ENCODE results near the gene TFDP1. TPM values are rescaled to one million over a fixed set of nuclear protein-coding genes. Genes with fewer than 3 reads are reported as not detected.

TFDP1 gene
- 113 and 127 TPM in 2 replicates for total RNA-seq (2014; rRNA removed; shearing (Covaris generic))

DNA sequence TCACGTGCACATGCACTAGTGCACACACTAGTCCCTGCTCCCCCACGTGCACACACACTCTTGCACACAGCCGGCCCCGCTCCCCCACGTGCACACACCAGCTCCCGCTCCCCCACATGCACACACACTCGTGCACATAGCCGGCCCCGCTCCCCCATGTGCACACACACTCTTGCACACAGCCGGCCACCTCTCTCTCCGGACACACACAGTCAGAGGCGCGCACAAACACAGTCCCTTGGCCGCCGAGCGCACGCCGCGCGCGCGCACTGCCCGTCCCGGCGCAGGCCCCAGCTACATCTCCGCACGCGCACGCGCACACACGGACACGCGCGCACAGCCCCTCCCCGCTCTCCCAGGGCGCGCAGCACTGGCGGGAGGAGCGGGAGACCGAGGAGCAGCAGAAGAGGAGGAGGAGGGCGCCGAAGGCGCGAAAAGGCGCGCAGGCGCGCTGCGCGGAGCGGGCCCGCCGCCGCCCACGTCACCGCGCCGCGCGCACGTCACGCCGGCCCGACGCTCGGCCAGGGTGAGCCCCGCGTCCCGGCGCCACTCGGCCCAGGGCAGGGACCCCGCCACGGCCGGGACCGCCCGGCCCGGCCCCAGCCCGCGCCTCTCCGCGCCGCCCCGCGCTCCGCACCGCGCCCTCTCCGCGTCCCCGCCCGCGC lies at the start of gene TFDP1:
Gene TFDP1 (plus strand): TSS at position 549 of the 665 bp plus-strand sequence. CDS start 1,085 bp downstream, outside the sequence.
- H3K27me3 ChIP-seq: no peaks in the 10 kb centered on the region
- H3K36me3 ChIP-seq: peaks cover 19% of the 10 kb centered on the region
- H3K4me1 ChIP-seq: no peaks in the 10 kb centered on the region; the same call in 1 of the 2 replicates
- H3K27ac ChIP-seq: no peak within 1 kb of the TSS; the same call in 1 of the 2 replicates
- no peaks in the 10 kb centered on the region for H3K9me3 ChIP-seq (replicated peaks)
- DNase-seq: peak; percentile 86 to 88
- H3K4me3 ChIP-seq: peak within 1 kb of the TSS; percentile 90

DNA sequence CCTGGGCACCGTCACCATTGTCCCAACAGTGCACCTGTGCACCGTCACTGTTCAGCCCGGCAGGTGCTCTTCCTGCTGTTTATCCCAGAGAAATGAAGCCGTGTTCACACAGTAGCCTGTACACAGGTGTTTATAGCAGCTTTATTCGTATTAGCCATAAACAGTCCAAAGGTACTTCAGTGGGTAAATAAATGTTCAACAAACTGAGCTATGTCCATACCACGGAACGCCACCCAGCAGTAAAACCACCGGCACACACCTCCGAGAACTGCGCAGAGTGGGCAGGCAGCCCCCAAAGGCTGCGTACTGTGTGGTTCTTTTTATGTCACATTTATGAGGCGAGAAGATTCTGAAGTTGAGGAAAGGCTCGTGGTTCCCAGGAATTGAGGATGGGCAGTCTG lies 49.2 kb upstream of the TFDP1 start:
- Histone ChIP-seq H3K9me3 (replicated peaks) (no peaks in the 10 kb centered on the region), H3K27ac (no peak overlapping the region), H3K4me3 (no peak overlapping the region), H3K4me1 (peaks cover 10% of the 10 kb centered on the region), H3K36me3 (peaks cover 18% of the 10 kb centered on the region), H3K27me3 (no peaks in the 10 kb centered on the region)
- DNase-seq: no peak

GRCh38 chr13:113536461-113537110 lies 48.0 kb upstream of the TFDP1 start:
- DNase-seq: no peak
- H3K27me3 ChIP-seq: no peaks in the 10 kb centered on the region
- peaks cover 20% of the 10 kb centered on the region for H3K36me3 ChIP-seq
- peaks cover 9% of the 10 kb centered on the region for H3K4me1 ChIP-seq
- no peak overlapping the region for H3K27ac ChIP-seq
- no peaks in the 10 kb centered on the region for H3K9me3 ChIP-seq (replicated peaks)
- no peak overlapping the region for H3K4me3 ChIP-seq

DNA sequence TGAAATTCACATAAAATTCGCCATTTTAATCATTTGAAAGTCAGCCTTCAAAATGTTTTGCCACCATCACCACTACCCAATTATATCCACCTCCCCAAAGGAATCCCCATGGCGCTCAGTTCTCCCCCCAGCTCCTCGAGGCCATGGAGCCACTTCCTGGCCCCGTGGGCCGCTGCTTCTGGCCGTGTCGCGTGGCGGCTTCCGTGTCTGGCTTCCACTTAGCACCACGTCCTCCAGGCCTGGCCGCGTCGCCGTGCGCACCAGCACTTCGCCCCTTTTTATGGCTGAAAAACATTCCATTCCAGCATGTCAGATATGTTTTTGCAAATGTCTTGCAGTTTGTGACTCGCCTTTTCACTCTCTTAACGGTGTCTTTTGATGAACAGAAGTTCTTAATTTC lies 47.3 kb upstream of the TFDP1 start:
- peaks cover 3% of the 10 kb centered on the region; the same call in 1 of the 2 replicates for H3K4me1 ChIP-seq
- no peaks in the 10 kb centered on the region for H3K27me3 ChIP-seq
- DNase-seq: no peak
- no peak overlapping the region for H3K4me3 ChIP-seq
- H3K36me3 ChIP-seq: peaks cover 17% of the 10 kb centered on the region
- H3K27ac ChIP-seq: no peak overlapping the region
- no peaks in the 10 kb centered on the region for H3K9me3 ChIP-seq (replicated peaks)

GRCh38 chr13:113537909-113538688 lies 46.5 kb upstream of the TFDP1 start:
- H3K4me1 ChIP-seq: no peaks in the 10 kb centered on the region
- no peaks in the 10 kb centered on the region for H3K27me3 ChIP-seq
- H3K27ac ChIP-seq: no peak overlapping the region
- H3K4me3 ChIP-seq: no peak overlapping the region
- H3K9me3 ChIP-seq (replicated peaks): no peaks in the 10 kb centered on the region
- peaks cover 20% of the 10 kb centered on the region for H3K36me3 ChIP-seq
- DNase-seq: no peak

GRCh38 chr13:113538689-113539058 lies 45.9 kb upstream of the TFDP1 start:
- H3K36me3 ChIP-seq: peaks cover 20% of the 10 kb centered on the region

GRCh38 chr13:113539176-113539575 lies 45.4 kb upstream of the TFDP1 start:
- H3K27me3 ChIP-seq: no peaks in the 10 kb centered on the region
- H3K4me3 ChIP-seq: no peak overlapping the region
- no peaks in the 10 kb centered on the region for H3K9me3 ChIP-seq (replicated peaks)
- peaks cover 15% of the 10 kb centered on the region for H3K36me3 ChIP-seq
- no peaks in the 10 kb centered on the region for H3K4me1 ChIP-seq
- no peak overlapping the region for H3K27ac ChIP-seq
- no peak for DNase-seq

More at GRCh38 chr13:113538689-113539058, 45.9 kb upstream of the TFDP1 start:
- no peaks in the 10 kb centered on the region for H3K9me3 ChIP-seq (replicated peaks)
- no peaks in the 10 kb centered on the region for H3K4me1 ChIP-seq
- DNase-seq: no peak
- H3K27ac ChIP-seq: no peak overlapping the region
- no peak overlapping the region for H3K4me3 ChIP-seq
- no peaks in the 10 kb centered on the region for H3K27me3 ChIP-seq

DNA sequence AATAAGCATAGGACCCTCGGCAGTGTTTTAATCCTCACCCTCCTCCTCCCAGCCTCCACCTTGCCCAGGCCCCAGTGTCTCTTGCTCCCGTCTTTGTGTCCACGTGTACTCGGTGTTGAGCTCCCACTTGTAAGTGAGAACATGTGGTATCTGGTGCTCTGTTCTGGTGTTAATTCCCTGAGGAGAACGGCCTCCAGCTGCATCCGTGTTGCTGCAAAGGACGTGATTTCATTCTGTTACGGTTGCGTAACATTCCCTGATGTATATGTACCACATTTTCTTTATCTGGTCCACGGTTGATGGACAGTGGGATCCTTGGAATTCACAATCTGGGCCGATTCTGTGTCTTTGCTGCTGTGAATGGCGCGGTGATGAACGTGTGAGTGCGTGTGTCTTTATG lies 44.7 kb upstream of the TFDP1 start:
- no peak for DNase-seq
- Histone ChIP-seq H3K36me3 (peaks cover 12% of the 10 kb centered on the region), H3K4me1 (peaks cover 4% of the 10 kb centered on the region), H3K9me3 (replicated peaks) (no peaks in the 10 kb centered on the region), H3K4me3 (no peak overlapping the region), H3K27ac (no peak overlapping the region), H3K27me3 (no peaks in the 10 kb centered on the region)

DNA sequence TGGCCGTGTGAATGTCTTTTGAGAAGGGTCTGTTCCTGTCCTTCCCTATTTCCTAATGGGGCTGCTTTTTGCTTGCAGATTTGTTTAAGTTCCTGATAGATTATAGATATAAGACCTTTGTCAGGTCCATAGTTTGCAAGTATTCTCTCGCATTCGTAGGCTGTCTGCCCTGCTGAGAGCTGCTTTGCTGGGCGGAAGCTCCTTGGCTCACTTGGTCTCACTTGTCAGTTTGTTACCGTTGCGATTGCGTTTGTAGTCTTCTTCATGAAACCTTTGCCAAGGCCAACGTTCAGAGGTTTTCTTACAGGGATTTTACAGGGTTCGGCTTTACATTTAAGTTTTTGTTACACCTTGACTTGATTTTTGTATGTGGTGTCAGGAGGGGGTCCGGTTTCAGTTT lies 44.0 kb upstream of the TFDP1 start:
- Histone ChIP-seq H3K9me3 (replicated peaks) (no peaks in the 10 kb centered on the region), H3K4me1 (peaks cover 11% of the 10 kb centered on the region), H3K27me3 (no peaks in the 10 kb centered on the region), H3K4me3 (no peak overlapping the region), H3K27ac (no peak overlapping the region), H3K36me3 (peaks cover 12% of the 10 kb centered on the region)
- no peak for DNase-seq

DNA sequence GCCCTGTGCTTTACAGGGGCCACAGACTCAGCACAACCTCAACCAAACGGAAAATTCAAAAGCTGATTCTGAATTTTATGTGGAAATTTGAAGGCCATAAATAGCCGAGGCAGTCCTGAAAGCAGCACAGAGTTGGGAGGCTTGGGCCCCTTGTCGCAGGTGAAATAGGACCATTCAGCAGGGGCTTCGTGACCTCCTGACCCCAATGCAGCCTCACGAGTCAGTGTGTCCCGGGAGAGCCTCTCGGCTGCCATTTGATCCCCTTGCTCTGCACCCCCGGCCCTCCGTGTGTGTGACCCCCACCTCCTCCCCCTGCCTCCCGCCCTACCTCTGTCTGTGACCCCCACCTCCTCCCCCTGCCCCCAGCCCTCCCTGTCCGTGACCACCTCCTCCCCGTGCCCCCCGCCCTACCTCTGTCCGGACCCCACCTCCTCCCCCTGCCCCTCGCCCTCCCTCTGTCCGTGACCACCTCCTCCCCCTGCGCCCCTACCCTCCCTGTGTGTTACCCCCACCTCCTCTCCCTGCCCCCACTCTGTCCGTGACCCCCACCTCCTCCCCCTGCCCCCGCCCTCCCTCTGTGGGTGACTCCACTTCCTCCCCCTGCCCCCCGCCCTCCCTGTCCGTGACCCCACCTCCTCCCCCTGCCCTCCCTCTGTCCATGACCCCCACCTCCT lies 41.7 kb upstream of the TFDP1 start:
- H3K9me3 ChIP-seq (replicated peaks): no peaks in the 10 kb centered on the region
- no peak for DNase-seq
- no peak overlapping the region for H3K27ac ChIP-seq
- peaks cover 29% of the 10 kb centered on the region for H3K4me1 ChIP-seq
- no peak overlapping the region for H3K4me3 ChIP-seq
- H3K36me3 ChIP-seq: peaks cover 12% of the 10 kb centered on the region
- no peaks in the 10 kb centered on the region for H3K27me3 ChIP-seq

- peaks cover 12% of the 10 kb centered on the region for H3K36me3 ChIP-seq
- no peak overlapping the region for H3K4me3 ChIP-seq
- H3K27ac ChIP-seq: no peak overlapping the region
- no peaks in the 10 kb centered on the region for H3K9me3 ChIP-seq (replicated peaks)
- DNase-seq: no peak
- H3K4me1 ChIP-seq: peaks cover 29% of the 10 kb centered on the region
- H3K27me3 ChIP-seq: no peaks in the 10 kb centered on the region
Measured at GRCh38 chr13:113544071-113544891, 40.3 kb upstream of the TFDP1 start.

- H3K4me3 ChIP-seq: no peak overlapping the region
- no peaks in the 10 kb centered on the region for H3K9me3 ChIP-seq (replicated peaks)
- H3K36me3 ChIP-seq: peaks cover 13% of the 10 kb centered on the region
- no peak for DNase-seq
- H3K4me1 ChIP-seq: peaks cover 29% of the 10 kb centered on the region
- H3K27ac ChIP-seq: peak overlapping the region; percentile 85; the same call in 1 of the 2 replicates
- H3K27me3 ChIP-seq: no peaks in the 10 kb centered on the region
Measured at GRCh38 chr13:113544896-113545295, 39.7 kb upstream of the TFDP1 start.

GRCh38 chr13:113545455-113545930 lies 39.1 kb upstream of the TFDP1 start:
- peak; percentile 94 to 95 for DNase-seq
- Histone ChIP-seq H3K27ac (peak overlapping the region; percentile 85), H3K4me1 (peaks cover 29% of the 10 kb centered on the region), H3K36me3 (peaks cover 14% of the 10 kb centered on the region), H3K9me3 (replicated peaks) (no peaks in the 10 kb centered on the region), H3K4me3 (peak overlapping the region; percentile 52), H3K27me3 (no peaks in the 10 kb centered on the region)
